ENCODE measurements around the gene DNMT3A.

DNA sequence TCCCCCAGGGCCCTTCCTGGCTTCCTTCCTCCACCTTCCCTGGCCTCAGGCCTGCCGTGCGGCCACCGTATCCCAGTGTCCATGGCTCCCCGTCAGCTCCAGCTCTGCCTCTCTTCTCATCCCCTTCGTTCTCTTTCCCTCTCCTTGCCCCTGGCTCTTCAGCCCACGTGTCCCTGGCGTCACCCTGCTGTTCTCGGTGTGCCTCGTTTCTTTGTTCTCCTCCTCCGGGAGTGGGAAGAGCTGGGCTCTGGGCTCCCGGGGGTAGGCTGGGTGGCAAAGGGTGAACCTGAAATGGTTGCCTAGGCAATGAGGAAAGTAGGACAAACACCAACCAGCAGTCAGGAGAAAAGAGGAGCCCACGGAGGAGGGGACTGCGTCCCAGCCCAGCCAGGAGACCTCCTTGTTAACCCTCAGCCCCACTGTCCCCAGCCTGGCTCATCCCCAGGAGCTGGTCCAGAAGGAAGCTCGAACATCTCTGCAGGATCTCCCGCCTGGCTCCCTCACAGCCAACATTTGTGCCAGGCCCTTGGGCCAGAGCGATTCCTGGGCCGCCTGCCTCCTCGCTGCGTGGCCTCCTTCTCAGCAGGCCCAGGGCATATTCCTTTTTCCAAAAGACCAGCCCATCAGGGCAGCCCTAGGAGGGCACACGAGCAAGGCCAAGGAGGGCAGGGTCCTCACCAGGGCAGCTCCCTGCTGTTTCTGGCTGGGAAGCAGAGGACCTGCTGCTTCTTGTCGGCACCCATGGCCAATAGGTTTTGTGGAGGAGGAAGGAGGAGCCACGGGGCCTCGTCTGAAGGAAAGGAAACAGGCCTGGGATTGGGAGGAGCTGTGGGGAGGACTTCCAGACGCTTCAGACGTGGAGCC, 30.9 kb upstream of the DNMT3A start:
- no peak for TF ChIP-seq EZH2 (IDR thresholded peaks at IDR 0.05; ENCODE audit: insufficient read depth, poor library complexity, severe bottlenecking)
- no peak for TF ChIP-seq EZH2phosphoT487 (IDR thresholded peaks at IDR 0.05; ENCODE audit: insufficient read depth, low read depth)
